ENCODE data around the gene PELI2. TPM values are rescaled to one million over a fixed set of nuclear protein-coding genes. Genes with fewer than 3 reads are reported as not detected.

Gene PELI2
- total RNA-seq, 4 donors from 2014 or later = 8.2 to 27.0 (median 10.1) TPM

DNA sequence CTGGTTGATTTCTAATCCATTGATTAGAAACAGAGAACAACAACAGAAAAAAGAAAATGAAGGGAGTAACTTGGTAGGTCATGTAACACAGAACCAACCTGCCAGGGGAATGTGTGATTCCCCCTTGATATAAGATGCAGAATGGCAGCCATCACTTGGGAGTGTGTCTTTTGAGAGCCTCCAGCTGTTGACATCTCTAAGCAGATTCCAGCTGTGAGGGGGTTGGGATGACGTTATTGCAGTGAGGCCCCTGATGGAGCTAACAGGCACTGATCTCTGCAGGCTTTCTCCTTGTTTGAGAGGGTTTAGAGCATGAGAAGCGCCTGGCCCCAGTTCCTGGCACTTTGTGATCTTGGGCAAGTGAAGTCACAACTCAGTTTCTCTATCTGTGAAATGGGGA is 124.9 kb downstream of the PELI2 start:
- DNase-seq (ENCODE audit: low spot score) (no peak), ATAC-seq (ENCODE audit: low FRiP score) (no peak)
- TF ChIP-seq, protein P1, sequence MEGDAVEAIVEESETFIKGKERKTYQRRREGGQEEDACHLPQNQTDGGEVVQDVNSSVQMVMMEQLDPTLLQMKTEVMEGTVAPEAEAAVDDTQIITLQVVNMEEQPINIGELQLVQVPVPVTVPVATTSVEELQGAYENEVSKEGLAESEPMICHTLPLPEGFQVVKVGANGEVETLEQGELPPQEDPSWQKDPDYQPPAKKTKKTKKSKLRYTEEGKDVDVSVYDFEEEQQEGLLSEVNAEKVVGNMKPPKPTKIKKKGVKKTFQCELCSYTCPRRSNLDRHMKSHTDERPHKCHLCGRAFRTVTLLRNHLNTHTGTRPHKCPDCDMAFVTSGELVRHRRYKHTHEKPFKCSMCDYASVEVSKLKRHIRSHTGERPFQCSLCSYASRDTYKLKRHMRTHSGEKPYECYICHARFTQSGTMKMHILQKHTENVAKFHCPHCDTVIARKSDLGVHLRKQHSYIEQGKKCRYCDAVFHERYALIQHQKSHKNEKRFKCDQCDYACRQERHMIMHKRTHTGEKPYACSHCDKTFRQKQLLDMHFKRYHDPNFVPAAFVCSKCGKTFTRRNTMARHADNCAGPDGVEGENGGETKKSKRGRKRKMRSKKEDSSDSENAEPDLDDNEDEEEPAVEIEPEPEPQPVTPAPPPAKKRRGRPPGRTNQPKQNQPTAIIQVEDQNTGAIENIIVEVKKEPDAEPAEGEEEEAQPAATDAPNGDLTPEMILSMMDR (IDR thresholded peaks at IDR 0.05) = no peak

DNA sequence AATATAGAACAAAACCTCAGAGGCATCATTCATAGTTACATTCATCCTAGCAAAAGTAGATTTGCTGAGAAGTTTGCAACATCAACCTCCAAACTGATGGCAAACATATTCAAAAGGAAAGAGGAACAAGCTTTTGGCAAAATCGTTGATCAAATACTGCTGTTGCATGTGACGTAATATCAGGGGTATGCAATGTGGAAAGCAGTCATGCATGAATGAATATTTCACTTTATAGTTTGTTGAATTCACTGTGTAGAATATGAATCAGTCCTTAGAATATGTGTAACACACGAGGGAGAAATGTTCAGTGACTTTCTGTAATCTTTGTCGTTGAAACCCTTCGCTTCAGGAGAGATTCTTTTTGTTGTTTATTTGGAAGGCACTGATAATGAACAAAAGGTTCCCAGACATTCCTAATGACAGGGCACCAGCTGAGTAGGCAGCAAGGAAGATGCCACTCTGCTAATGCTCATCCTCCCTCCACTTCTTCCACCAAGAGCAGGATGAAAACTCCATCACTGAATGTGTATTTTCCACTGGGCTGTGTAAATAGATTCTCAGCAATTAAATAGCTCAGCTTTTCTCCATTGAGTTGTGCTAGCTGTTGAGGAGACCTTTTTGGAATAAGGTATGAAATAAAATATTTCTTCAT is 126.1 kb downstream of the PELI2 start:
- ATAC-seq (ENCODE audit: low FRiP score) = no peak
- DNase-seq (ENCODE audit: low spot score) = no peak
- TF ChIP-seq, protein P1 (IDR thresholded peaks at IDR 0.05) = no peak

DNA sequence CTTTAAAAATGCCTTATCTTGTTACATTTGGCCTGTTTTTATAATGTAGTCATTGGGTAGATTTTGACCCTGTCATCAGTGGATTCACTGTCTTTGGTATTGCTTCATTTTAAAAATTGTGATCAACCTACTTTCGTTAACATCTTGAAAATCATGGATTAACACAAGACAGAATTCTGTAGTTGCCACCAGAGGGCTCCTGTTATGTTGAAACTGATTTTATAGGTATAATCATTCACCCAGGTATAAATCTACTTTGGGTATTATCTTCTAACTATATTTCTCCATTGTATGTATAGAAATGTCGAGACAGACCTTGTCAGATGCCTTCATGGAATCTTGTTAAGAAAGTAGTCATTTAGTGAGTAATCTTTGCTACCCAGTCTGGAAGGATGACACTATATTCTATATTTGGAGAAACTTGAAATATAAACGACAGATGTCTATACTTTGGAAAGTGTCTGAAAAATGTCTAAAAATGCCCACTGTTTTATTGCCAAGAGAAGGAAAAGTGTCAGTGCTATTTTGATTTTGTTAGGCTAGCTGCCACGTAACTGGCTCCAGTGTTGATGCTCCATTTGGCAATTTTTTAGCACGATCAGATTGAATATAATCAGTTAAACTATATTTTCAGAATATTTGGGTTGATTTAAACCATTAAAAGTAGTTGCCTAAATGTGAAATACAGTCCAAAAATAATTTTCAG is 129.4 kb downstream of the PELI2 start:
- TF ChIP-seq, protein P1 (IDR thresholded peaks at IDR 0.05) = no peak
- DNase-seq (ENCODE audit: low spot score) = no peak
- ATAC-seq (ENCODE audit: low FRiP score) = no peak

DNA sequence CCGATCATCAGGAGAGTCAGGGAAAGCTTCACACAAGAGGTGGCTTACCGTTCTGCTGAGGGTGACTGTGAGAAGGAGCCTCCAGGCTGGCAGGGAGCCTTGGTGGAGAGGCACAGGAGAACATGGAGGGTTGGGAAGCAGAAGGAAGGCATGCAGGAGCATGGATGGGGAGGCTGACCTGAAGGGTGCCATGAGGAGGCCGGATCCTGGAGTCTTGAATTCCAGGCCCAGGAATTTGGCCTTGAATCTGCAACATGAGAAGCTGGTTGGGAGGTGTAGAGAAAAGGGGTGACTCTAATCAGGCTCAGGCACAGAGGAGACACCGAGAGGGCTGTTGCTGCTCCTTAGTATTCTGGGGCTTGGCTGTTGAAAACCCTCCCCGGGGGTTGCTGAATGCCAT is 130.2 kb downstream of the PELI2 start:
- ATAC-seq (ENCODE audit: low FRiP score) (no peak), DNase-seq (ENCODE audit: low spot score) (no peak)
- TF ChIP-seq, protein P1 (IDR thresholded peaks at IDR 0.05) = no peak

DNA sequence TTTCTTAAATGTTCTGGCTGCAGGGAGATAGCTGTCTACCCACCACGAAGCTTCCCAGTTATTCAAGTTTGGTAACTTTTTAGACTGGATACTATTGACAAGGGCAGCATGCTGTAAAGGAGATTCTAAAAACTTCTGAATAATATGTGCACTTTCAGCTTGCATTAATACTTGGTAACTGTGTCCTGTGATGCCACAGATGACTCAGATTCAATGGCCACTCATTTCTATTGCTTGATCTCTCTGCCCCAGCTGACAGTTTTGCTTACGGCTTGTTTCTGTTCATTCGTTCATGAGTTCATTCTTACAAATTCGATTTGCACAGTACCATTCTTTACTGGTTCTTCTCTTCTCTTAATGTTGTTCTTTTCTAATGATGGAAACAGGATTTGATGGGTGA is 142.8 kb downstream of the PELI2 start:
- ATAC-seq (ENCODE audit: low FRiP score) (no peak), DNase-seq (ENCODE audit: low spot score) (no peak)
- TF ChIP-seq, protein P1 (IDR thresholded peaks at IDR 0.05) = no peak

DNA sequence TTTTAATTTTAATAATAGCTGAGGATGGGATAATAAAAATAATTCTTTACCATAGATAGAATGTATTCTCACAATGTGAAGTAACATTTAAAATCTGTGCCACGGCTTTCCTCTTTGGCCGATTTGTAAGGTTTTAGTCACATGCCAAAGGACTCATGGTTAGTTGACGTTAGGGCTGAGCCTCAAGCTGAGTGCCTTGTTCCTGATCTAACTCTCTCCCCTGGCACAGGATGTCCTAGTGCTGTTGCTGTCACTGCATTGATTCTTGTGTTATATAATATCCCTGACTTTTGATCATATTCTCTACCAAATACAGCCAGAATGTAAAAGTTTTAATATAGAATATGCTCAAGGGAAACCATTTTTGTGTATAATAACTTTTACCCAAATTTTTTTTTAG is 144.3 kb downstream of the PELI2 start:
- ATAC-seq (ENCODE audit: low FRiP score) (no peak), DNase-seq (ENCODE audit: low spot score) (no peak)
- TF ChIP-seq, protein P1 (IDR thresholded peaks at IDR 0.05) = no peak

DNA sequence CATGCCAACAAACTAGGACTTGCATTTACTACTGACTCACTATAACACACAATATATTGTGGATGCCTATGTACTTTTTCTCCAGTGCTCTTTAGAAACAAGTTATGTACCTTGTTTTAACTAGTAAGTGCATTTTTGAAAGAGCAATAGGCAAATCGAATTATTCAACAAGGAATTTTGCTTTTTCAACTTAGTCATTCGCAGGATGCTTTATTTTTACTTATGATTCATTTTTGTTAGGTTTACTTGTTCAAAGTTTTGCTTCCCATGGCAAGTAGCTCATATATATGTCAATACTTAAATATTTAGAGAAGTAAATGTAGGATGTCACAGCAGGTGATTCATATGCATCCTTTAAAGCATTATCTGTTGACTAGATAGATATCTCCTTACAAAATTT is 149.8 kb downstream of the PELI2 start:
- no peak for ATAC-seq (ENCODE audit: low FRiP score)
- TF ChIP-seq, protein P1 (IDR thresholded peaks at IDR 0.05) = no peak
- no peak for DNase-seq (ENCODE audit: low spot score)
